ENCODE measurements around the gene PAM. TPM values are rescaled to one million over a fixed set of nuclear protein-coding genes. Genes with fewer than 3 reads are reported as not detected.

PAM gene
- total and polyA plus RNA-seq, 2 of the 8 experiments (the other 6 are each of a cell fraction or from before 2014, with no cell fraction given), result 30.4 to 67.8 TPM

DNA sequence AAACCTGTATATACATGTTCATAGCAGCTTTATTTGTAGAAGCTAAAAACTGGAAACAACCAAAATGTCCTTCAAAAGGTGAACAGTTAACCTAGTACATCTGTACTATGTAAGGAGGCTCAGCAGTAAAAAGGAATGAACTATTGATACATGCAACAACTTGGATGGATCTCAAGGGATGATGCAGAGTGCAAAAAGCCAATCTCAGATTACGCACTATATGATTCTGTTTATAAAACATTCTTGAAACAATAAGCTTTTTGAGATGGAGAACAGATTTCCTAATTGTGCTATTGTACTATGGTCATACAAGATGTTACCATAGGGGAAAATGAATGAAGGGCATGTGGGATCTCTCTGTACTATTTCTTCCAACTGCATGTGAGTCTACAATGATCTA lies 88.9 kb downstream of the PAM start:
- H3K23me2 ChIP-seq (ENCODE audit: low read depth, low read length), result no peaks in the 10 kb centered on the region
- ChIA-PET POLR2A (ENCODE audit: partially characterized antibody) (no interaction called here), CTCF (ENCODE audit: partially characterized antibody) (interaction anchor here (1.2 to 1.5 kb wide), 2 partner anchors 12 to 187 kb away, joined by 3 to 4 read pairs; no protein-coding TSS in a partner anchor)
- H3K9me3 ChIP-seq (ENCODE audit: insufficient read depth in 2 of 2, low read depth in 1 of 2, low read length in 1 of 2), result no peaks in the 10 kb centered on the region
- H2AFZ ChIP-seq (ENCODE audit: low read length), result no peak overlapping the region
- no peak overlapping the region for H3K14ac ChIP-seq (ENCODE audit: insufficient read length)
- H3K4me1 ChIP-seq (replicated peaks in 1 of 4; ENCODE audit: control insufficient read depth in 3 of 4, insufficient read depth in 4 of 4, low read length in 3 of 4), result no peaks in the 10 kb centered on the region
- WGBS, 2 experiments (ENCODE audit: extremely low coverage in 1 of 2, insufficient coverage in 1 of 2, insufficient read length in 1 of 2, insufficient replicate concordance in 2 of 2, low coverage in 1 of 2, low lambda C conversion rate in 2 of 2, missing lambda C conversion rate in 1 of 2), result 92% methylated on average over 1 of the region's 1 CpG; no CpG with 5 or more reads in 1 of the 2 experiments
- no peak overlapping the region for H3K9ac ChIP-seq (replicated peaks in 1 of 4; ENCODE audit: extremely low read depth in 1 of 4, low read depth in 3 of 4, low read length in 3 of 4)
- H2BK5ac ChIP-seq (ENCODE audit: low read depth, low read length), result no peak overlapping the region
- H3K23ac ChIP-seq (ENCODE audit: insufficient read length), result no peak overlapping the region
- no peaks in the 10 kb centered on the region for H3K79me1 ChIP-seq (ENCODE audit: low read depth, low read length)
- H3K4ac ChIP-seq (replicated peaks; ENCODE audit: insufficient read length, low read depth, low read length), result no peak overlapping the region
- H3K4me2 ChIP-seq (ENCODE audit: insufficient read depth in 1 of 2, low read depth in 2 of 2, low read length in 2 of 2), result no peak overlapping the region
- H3K56ac ChIP-seq (replicated peaks; ENCODE audit: insufficient read length, low read depth, low read length), result no peak overlapping the region
- no peak overlapping the region for H4K91ac ChIP-seq (replicated peaks; ENCODE audit: insufficient read length, low read length)
- H2BK15ac ChIP-seq (ENCODE audit: low read length), result no peak overlapping the region
- H2AK5ac ChIP-seq (ENCODE audit: low read depth, low read length), result no peak overlapping the region
- no peak overlapping the region for H4K8ac ChIP-seq (ENCODE audit: extremely low read depth, insufficient read depth, low read length)
- no peak for FAIRE-seq
- DNase-seq (ENCODE audit: low read depth in 1 of 2, low spot score in 2 of 2), result no peak
- no peaks in the 10 kb centered on the region for H4K20me1 ChIP-seq (replicated peaks in 1 of 2; ENCODE audit: control insufficient read depth in 1 of 2, insufficient read depth in 2 of 2, low read length in 2 of 2)
- no peak overlapping the region for H2BK20ac ChIP-seq (ENCODE audit: low read length)
- H3K79me2 ChIP-seq (ENCODE audit: control insufficient read depth in 1 of 2, insufficient read depth in 2 of 2, low read length in 2 of 2), result no peaks in the 10 kb centered on the region
- no peak overlapping the region for H2BK12ac ChIP-seq (ENCODE audit: low read depth, low read length)
- H2BK120ac ChIP-seq (replicated peaks; ENCODE audit: low read depth, low read length), result no peak overlapping the region
- no peaks in the 10 kb centered on the region for H3K27me3 ChIP-seq (replicated peaks in 1 of 4; ENCODE audit: control insufficient read depth in 3 of 4, extremely low read depth in 1 of 4, insufficient read depth in 3 of 4, low read length in 3 of 4)
- H3K36me3 ChIP-seq (ENCODE audit: control insufficient read depth in 2 of 4, insufficient read depth in 4 of 4, low read length in 3 of 4), result no peaks in the 10 kb centered on the region
- H4K5ac ChIP-seq (ENCODE audit: insufficient read length, low read depth, low read length), result no peak overlapping the region
- no peak overlapping the region for H3K27ac ChIP-seq (ENCODE audit: low read depth, low read length)
- no peak overlapping the region for H3K18ac ChIP-seq (ENCODE audit: extremely low read depth, low read length)
- no peak overlapping the region for H3K4me3 ChIP-seq (ENCODE audit: extremely low read depth in 1 of 4, insufficient read depth in 2 of 4, low read depth in 3 of 4, low read length in 4 of 4)
- TF ChIP-seq, protein P1, sequence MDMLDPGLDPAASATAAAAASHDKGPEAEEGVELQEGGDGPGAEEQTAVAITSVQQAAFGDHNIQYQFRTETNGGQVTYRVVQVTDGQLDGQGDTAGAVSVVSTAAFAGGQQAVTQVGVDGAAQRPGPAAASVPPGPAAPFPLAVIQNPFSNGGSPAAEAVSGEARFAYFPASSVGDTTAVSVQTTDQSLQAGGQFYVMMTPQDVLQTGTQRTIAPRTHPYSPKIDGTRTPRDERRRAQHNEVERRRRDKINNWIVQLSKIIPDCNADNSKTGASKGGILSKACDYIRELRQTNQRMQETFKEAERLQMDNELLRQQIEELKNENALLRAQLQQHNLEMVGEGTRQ (IDR thresholded peaks at IDR 0.05; ENCODE audit: low read length), result no peak
- TF ChIP-seq TAF7 (optimal IDR thresholded peaks at IDR 0.05; ENCODE audit: borderline replicate concordance, low read depth, low read length) (no peak), TEAD4 (IDR thresholded peaks at IDR 0.05; ENCODE audit: low read depth, low read length) (no peak), POU5F1 (IDR thresholded peaks at IDR 0.05; ENCODE audit: low read depth, low read length) (no peak), RFX5 (IDR thresholded peaks at IDR 0.05; ENCODE audit: borderline replicate concordance, low read depth, low read length) (no peak), KDM5A (IDR thresholded peaks at IDR 0.05; ENCODE audit: low read length) (no peak), HDAC6 (IDR thresholded peaks at IDR 0.05; ENCODE audit: low read depth, low read length) (no peak), RAD21 (IDR thresholded peaks at IDR 0.05 in 1 of 2, conservative IDR thresholded peaks at IDR 0.05 in 1 of 2; ENCODE audit: low read depth in 2 of 2, low read length in 2 of 2) (no peak), BACH1 (IDR thresholded peaks at IDR 0.05; ENCODE audit: low read length) (no peak)
- TF ChIP-seq, protein P2, sequence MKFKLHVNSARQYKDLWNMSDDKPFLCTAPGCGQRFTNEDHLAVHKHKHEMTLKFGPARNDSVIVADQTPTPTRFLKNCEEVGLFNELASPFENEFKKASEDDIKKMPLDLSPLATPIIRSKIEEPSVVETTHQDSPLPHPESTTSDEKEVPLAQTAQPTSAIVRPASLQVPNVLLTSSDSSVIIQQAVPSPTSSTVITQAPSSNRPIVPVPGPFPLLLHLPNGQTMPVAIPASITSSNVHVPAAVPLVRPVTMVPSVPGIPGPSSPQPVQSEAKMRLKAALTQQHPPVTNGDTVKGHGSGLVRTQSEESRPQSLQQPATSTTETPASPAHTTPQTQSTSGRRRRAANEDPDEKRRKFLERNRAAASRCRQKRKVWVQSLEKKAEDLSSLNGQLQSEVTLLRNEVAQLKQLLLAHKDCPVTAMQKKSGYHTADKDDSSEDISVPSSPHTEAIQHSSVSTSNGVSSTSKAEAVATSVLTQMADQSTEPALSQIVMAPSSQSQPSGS (IDR thresholded peaks at IDR 0.05; ENCODE audit: low read length), result no peak

Data from H1 (cell line).